GM12878 (cell line): ENCODE measurements around the gene TP53RK.

Experiments
- POLR2A ChIP-seq: IDR thresholded peaks from 2 replicates; pipeline ENCODE4 v1.6.1; 2011; ENCODE audit warnings: low read depth, mild to moderate bottlenecking, low read length
- TF ChIP-seq, protein P1 (sequence below), 3 experiments: IDR thresholded peaks in 2 of 3; conservative IDR thresholded peaks in 1 of 3; 2 replicates each; pipeline ENCODE4 v1.5.1; 2011; ENCODE audit warnings: low read depth in 3 of 3, low read length in 3 of 3, mild to moderate bottlenecking in 3 of 3, control low read depth in 2 of 3, moderate library complexity in 2 of 3, inconsistent platforms in 1 of 3, mixed read lengths in 1 of 3; ENCODE audit not compliant: control insufficient read depth in 2 of 3, insufficient read depth in 1 of 3; ENCODE audit errors: extremely low read depth in 1 of 3

DNA sequence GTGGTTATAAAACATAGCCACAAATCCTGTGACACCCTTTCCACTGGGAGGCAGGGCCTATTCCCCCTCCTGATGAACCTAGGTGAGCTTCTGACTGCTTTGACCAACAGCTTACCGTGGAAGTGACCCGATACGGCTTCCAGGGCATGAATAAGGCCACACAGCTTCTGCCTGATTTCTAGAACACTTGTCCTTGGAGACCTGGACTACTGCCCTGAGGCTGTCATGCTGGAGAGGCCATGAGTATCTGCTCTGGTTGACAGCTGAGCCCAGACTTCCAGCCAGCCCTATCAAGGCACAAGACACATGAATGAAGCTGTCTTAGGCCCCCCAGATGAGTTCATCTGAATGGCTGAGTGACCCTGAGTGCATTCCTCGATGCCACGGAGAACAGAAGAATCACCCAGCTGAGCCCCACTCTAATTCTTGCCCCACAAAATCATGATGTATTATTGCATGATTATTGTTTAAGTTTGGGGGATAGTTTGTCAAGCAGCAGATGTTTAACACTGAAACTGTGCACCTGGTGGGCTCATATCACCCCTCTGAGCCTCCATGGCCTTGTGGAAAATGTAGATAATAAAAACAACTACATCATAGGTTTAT is 16.6 kb downstream of the TP53RK start:
- TF ChIP-seq, protein P1, sequence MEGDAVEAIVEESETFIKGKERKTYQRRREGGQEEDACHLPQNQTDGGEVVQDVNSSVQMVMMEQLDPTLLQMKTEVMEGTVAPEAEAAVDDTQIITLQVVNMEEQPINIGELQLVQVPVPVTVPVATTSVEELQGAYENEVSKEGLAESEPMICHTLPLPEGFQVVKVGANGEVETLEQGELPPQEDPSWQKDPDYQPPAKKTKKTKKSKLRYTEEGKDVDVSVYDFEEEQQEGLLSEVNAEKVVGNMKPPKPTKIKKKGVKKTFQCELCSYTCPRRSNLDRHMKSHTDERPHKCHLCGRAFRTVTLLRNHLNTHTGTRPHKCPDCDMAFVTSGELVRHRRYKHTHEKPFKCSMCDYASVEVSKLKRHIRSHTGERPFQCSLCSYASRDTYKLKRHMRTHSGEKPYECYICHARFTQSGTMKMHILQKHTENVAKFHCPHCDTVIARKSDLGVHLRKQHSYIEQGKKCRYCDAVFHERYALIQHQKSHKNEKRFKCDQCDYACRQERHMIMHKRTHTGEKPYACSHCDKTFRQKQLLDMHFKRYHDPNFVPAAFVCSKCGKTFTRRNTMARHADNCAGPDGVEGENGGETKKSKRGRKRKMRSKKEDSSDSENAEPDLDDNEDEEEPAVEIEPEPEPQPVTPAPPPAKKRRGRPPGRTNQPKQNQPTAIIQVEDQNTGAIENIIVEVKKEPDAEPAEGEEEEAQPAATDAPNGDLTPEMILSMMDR (IDR thresholded peaks at IDR 0.05 in 2 of 3, conservative IDR thresholded peaks at IDR 0.05 in 1 of 3; ENCODE audit: control insufficient read depth in 2 of 3, extremely low read depth in 1 of 3, insufficient read depth in 1 of 3, low read depth in 3 of 3, low read length in 3 of 3) = no peak
- TF ChIP-seq POLR2A = no peak
